ENCODE measurements around the gene PLPP7.

- no peak for TF ChIP-seq CTCF (optimal IDR thresholded peaks at IDR 0.05 in 1 of 3, IDR thresholded peaks at IDR 0.05 in 1 of 3, conservative IDR thresholded peaks at IDR 0.05 in 1 of 3; ENCODE audit: extremely low read depth in 1 of 3, insufficient read depth in 2 of 3, low read length in 3 of 3)
- TF ChIP-seq EZH2 (IDR thresholded peaks at IDR 0.05; ENCODE audit: low read length) = no peak
These were observed 1.3 kb downstream of the PLPP7 start for GRCh38 chr9:131290767-131291370.

Measured in keratinocyte (primary cell).